ENCODE measurements around the gene RECQL5.

RECQL5 gene

GRCh38 chr17:75666959-75667790, at the start of gene RECQL5, which contains the start of gene SAP30BP:
RECQL5 (minus strand) TSS chr17:75667154; CDS start chr17:75666557, 597 bp downstream.
SAP30BP (plus strand) TSS chr17:75667338; CDS start chr17:75667373, 35 bp downstream.
- Histone ChIP-seq H3K4me1 (ENCODE audit: control insufficient read depth in 2 of 2, insufficient read depth in 2 of 2, low read length in 2 of 2) (peaks cover 15 to 18% of the 10 kb centered on the region in 2 donors), H3K9ac (ENCODE audit: low read depth in 1 of 2, low read length in 2 of 2) (peak within 1 kb of the TSS; percentile 89 to 91), H3K27ac (ENCODE audit: low read depth in 2 of 2, low read length in 2 of 2) (peak within 1 kb of the TSS; percentile 82 to 87)

DNA sequence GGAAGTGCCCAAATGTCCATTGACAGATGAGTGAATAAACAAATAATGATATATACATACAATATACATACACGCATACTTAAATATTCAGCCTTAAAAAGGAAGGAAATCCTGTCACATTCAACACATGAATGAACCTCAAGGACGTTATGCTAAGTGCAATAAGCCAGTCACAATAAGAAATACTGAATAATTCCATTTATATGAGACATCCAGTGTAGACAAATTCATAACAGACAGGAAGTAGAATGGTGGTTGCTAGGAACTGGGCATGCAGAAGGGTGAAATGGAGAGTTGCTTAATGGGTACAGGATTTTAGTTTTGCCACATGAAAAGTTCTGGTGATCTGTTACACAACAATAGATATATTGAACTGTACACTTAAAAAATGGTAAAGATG, 45.5 kb upstream of the RECQL5 start:
- H3K4me1 ChIP-seq (ENCODE audit: control insufficient read depth in 2 of 2, insufficient read depth in 2 of 2, low read length in 2 of 2) = no peaks in the 10 kb centered on the region
- H3K4me3 ChIP-seq (ENCODE audit: low read length in 2 of 2) = no peak overlapping the region
- no peak overlapping the region for H3K9ac ChIP-seq (ENCODE audit: low read depth in 1 of 2, low read length in 2 of 2)
- H3K36me3 ChIP-seq (ENCODE audit: control insufficient read depth in 2 of 2, insufficient read depth in 2 of 2, low read length in 2 of 2) = peaks cover 3 to 11% of the 10 kb centered on the region in 2 donors
- no peaks in the 10 kb centered on the region for H3K27me3 ChIP-seq (ENCODE audit: control insufficient read depth in 2 of 2, insufficient read depth in 2 of 2, low read length in 2 of 2)
- no peak overlapping the region for H3K27ac ChIP-seq (ENCODE audit: low read depth in 2 of 2, low read length in 2 of 2)
- no peaks in the 10 kb centered on the region for H3K9me3 ChIP-seq (ENCODE audit: control insufficient read depth in 2 of 2, low read length in 2 of 2)

More at GRCh38 chr17:75666959-75667790, at the start of gene RECQL5, which contains the start of gene SAP30BP:
- no peaks in the 10 kb centered on the region for H3K9me3 ChIP-seq (ENCODE audit: control insufficient read depth in 2 of 2, low read length in 2 of 2)
- peak within 1 kb of the TSS; percentile 91 to 97 for H3K4me3 ChIP-seq (ENCODE audit: low read length in 2 of 2)
- peaks cover 34 to 36% of the 10 kb centered on the region in 2 donors for H3K36me3 ChIP-seq (ENCODE audit: control insufficient read depth in 2 of 2, insufficient read depth in 2 of 2, low read length in 2 of 2)
- no peaks in the 10 kb centered on the region for H3K27me3 ChIP-seq (ENCODE audit: control insufficient read depth in 2 of 2, insufficient read depth in 2 of 2, low read length in 2 of 2)

GRCh38 chr17:75707079-75707571, 40.2 kb upstream of the RECQL5 start:
- H3K4me1 ChIP-seq (ENCODE audit: control insufficient read depth in 2 of 2, insufficient read depth in 2 of 2, low read length in 2 of 2) = no peaks in the 10 kb centered on the region
- no peaks in the 10 kb centered on the region for H3K9me3 ChIP-seq (ENCODE audit: control insufficient read depth in 2 of 2, low read length in 2 of 2)
- H3K27ac ChIP-seq (ENCODE audit: low read depth in 2 of 2, low read length in 2 of 2) = no peak overlapping the region
- no peaks in the 10 kb centered on the region for H3K27me3 ChIP-seq (ENCODE audit: control insufficient read depth in 2 of 2, insufficient read depth in 2 of 2, low read length in 2 of 2)
- peaks cover 50 to 62% of the 10 kb centered on the region in 2 donors for H3K36me3 ChIP-seq (ENCODE audit: control insufficient read depth in 2 of 2, insufficient read depth in 2 of 2, low read length in 2 of 2)
- H3K9ac ChIP-seq (ENCODE audit: low read depth in 1 of 2, low read length in 2 of 2) = no peak overlapping the region
- no peak overlapping the region for H3K4me3 ChIP-seq (ENCODE audit: low read length in 2 of 2)

GRCh38 chr17:75706042-75706728, 39.2 kb upstream of the RECQL5 start:
- Histone ChIP-seq H3K4me3 (ENCODE audit: low read length in 2 of 2) (no peak overlapping the region), H3K9ac (ENCODE audit: low read depth in 1 of 2, low read length in 2 of 2) (no peak overlapping the region), H3K27me3 (ENCODE audit: control insufficient read depth in 2 of 2, insufficient read depth in 2 of 2, low read length in 2 of 2) (no peaks in the 10 kb centered on the region), H3K4me1 (ENCODE audit: control insufficient read depth in 2 of 2, insufficient read depth in 2 of 2, low read length in 2 of 2) (no peaks in the 10 kb centered on the region), H3K9me3 (ENCODE audit: control insufficient read depth in 2 of 2, low read length in 2 of 2) (no peaks in the 10 kb centered on the region), H3K36me3 (ENCODE audit: control insufficient read depth in 2 of 2, insufficient read depth in 2 of 2, low read length in 2 of 2) (peaks cover 56 to 69% of the 10 kb centered on the region in 2 donors), H3K27ac (ENCODE audit: low read depth in 2 of 2, low read length in 2 of 2) (no peak overlapping the region)

DNA sequence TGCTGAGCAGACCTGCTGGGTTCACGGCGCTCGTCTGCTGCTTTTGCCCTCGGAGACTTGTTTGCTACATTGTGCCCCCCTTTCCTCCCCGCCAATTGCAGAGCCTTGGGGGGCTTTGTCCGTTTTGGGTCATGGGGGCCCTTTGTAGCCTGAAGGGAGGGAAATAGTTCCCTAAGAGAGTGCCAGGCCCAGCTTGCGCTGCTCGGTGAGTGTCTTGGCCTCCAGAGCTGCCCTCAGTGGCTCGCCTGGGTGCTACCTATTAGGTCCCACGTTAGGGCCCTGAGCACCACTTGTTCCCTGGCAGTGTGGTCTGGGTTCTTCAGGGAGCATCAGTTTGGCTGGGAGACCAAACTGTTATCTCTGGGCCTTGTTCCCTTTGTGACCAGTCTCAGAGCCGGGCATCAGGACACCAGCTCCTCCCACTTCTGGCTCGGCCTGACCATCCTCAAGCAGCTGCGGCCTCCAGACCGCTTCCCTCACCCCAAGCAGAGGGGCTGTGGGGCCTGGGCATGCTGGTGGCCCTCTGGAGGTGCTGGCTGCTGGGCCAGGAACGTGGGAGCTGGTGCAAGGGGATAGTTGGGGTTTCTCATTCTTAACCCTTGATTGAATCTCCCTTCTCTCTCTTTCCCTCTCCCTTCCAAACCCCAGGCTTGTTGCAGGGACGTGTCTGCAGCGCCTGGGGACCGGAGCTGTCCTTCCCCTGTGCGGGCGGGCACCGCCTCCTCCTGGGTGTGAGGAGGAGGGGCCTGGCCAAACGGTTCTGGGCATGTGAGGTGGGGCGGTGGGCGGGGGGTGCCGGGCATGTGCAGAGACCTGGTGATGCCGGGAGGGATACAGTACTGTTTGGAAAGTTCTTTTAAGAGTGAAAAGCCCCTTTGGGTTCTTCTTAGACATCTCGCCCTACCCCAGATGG, 38.3 kb upstream of the RECQL5 start:
- Histone ChIP-seq H3K4me3 (ENCODE audit: low read length in 2 of 2) (no peak overlapping the region), H3K4me1 (ENCODE audit: control insufficient read depth in 2 of 2, insufficient read depth in 2 of 2, low read length in 2 of 2) (no peaks in the 10 kb centered on the region), H3K27ac (ENCODE audit: low read depth in 2 of 2, low read length in 2 of 2) (no peak overlapping the region), H3K9me3 (ENCODE audit: control insufficient read depth in 2 of 2, low read length in 2 of 2) (no peaks in the 10 kb centered on the region), H3K27me3 (ENCODE audit: control insufficient read depth in 2 of 2, insufficient read depth in 2 of 2, low read length in 2 of 2) (no peaks in the 10 kb centered on the region), H3K9ac (ENCODE audit: low read depth in 1 of 2, low read length in 2 of 2) (no peak overlapping the region), H3K36me3 (ENCODE audit: control insufficient read depth in 2 of 2, insufficient read depth in 2 of 2, low read length in 2 of 2) (peaks cover 66 to 78% of the 10 kb centered on the region in 2 donors)

- Histone ChIP-seq H3K9me3 (ENCODE audit: control insufficient read depth in 2 of 2, low read length in 2 of 2) (no peaks in the 10 kb centered on the region), H3K36me3 (ENCODE audit: control insufficient read depth in 2 of 2, insufficient read depth in 2 of 2, low read length in 2 of 2) (peaks cover 71 to 87% of the 10 kb centered on the region in 2 donors), H3K27me3 (ENCODE audit: control insufficient read depth in 2 of 2, insufficient read depth in 2 of 2, low read length in 2 of 2) (no peaks in the 10 kb centered on the region), H3K4me1 (ENCODE audit: control insufficient read depth in 2 of 2, insufficient read depth in 2 of 2, low read length in 2 of 2) (peaks cover 4 to 6% of the 10 kb centered on the region in 2 donors), H3K27ac (ENCODE audit: low read depth in 2 of 2, low read length in 2 of 2) (no peak overlapping the region), H3K4me3 (ENCODE audit: low read length in 2 of 2) (no peak overlapping the region), H3K9ac (ENCODE audit: low read depth in 1 of 2, low read length in 2 of 2) (no peak overlapping the region)
These were observed 36.6 kb upstream of the RECQL5 start for GRCh38 chr17:75703591-75703990.

- Histone ChIP-seq H3K4me1 (ENCODE audit: control insufficient read depth in 2 of 2, insufficient read depth in 2 of 2, low read length in 2 of 2) (peaks cover 7 to 9% of the 10 kb centered on the region in 2 donors), H3K9ac (ENCODE audit: low read depth in 1 of 2, low read length in 2 of 2) (no peak overlapping the region), H3K27ac (ENCODE audit: low read depth in 2 of 2, low read length in 2 of 2) (no peak overlapping the region), H3K36me3 (ENCODE audit: control insufficient read depth in 2 of 2, insufficient read depth in 2 of 2, low read length in 2 of 2) (peaks cover 71 to 83% of the 10 kb centered on the region in 2 donors), H3K9me3 (ENCODE audit: control insufficient read depth in 2 of 2, low read length in 2 of 2) (no peaks in the 10 kb centered on the region), H3K4me3 (ENCODE audit: low read length in 2 of 2) (no peak overlapping the region), H3K27me3 (ENCODE audit: control insufficient read depth in 2 of 2, insufficient read depth in 2 of 2, low read length in 2 of 2) (no peaks in the 10 kb centered on the region)
These were observed 36.2 kb upstream of the RECQL5 start for GRCh38 chr17:75703191-75703590.

- Histone ChIP-seq H3K4me3 (ENCODE audit: low read length in 2 of 2) (no peak overlapping the region), H3K27ac (ENCODE audit: low read depth in 2 of 2, low read length in 2 of 2) (peak overlapping the region; percentile 38 to 48), H3K36me3 (ENCODE audit: control insufficient read depth in 2 of 2, insufficient read depth in 2 of 2, low read length in 2 of 2) (peaks cover 57 to 65% of the 10 kb centered on the region in 2 donors), H3K9me3 (ENCODE audit: control insufficient read depth in 2 of 2, low read length in 2 of 2) (no peaks in the 10 kb centered on the region), H3K4me1 (ENCODE audit: control insufficient read depth in 2 of 2, insufficient read depth in 2 of 2, low read length in 2 of 2) (peaks cover 23 to 25% of the 10 kb centered on the region in 2 donors), H3K27me3 (ENCODE audit: control insufficient read depth in 2 of 2, insufficient read depth in 2 of 2, low read length in 2 of 2) (no peaks in the 10 kb centered on the region), H3K9ac (ENCODE audit: low read depth in 1 of 2, low read length in 2 of 2) (no peak overlapping the region)
These were observed 34.3 kb upstream of the RECQL5 start for GRCh38 chr17:75701288-75701687.

DNA sequence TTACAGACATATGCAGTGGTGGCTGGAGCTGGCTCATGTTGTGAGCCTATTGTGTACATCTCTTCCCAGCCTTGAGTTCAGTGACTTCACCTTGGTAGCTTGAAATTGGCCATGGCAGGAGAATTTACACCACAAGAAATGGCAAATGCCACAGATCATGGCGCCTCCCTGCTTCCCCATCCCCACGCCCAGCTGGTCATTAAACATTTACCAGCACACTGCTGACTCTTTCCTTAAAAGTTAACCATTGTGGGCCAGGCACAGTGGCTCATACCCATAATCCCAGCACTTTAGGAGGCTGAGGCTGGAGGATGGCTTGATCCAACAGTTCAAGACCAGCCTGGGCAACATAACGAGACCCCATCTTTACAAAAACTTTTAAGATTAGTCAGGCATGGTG, 31.7 kb upstream of the RECQL5 start:
- no peak overlapping the region for H3K4me3 ChIP-seq (ENCODE audit: low read length in 2 of 2)
- no peaks in the 10 kb centered on the region for H3K9me3 ChIP-seq (ENCODE audit: control insufficient read depth in 2 of 2, low read length in 2 of 2)
- H3K27me3 ChIP-seq (ENCODE audit: control insufficient read depth in 2 of 2, insufficient read depth in 2 of 2, low read length in 2 of 2) = no peaks in the 10 kb centered on the region
- H3K9ac ChIP-seq (ENCODE audit: low read depth in 1 of 2, low read length in 2 of 2) = no peak overlapping the region
- peak overlapping the region; percentile 93 to 95 for H3K27ac ChIP-seq (ENCODE audit: low read depth in 2 of 2, low read length in 2 of 2)
- peaks cover 40 to 59% of the 10 kb centered on the region in 2 donors for H3K36me3 ChIP-seq (ENCODE audit: control insufficient read depth in 2 of 2, insufficient read depth in 2 of 2, low read length in 2 of 2)
- H3K4me1 ChIP-seq (ENCODE audit: control insufficient read depth in 2 of 2, insufficient read depth in 2 of 2, low read length in 2 of 2) = peaks cover 32 to 40% of the 10 kb centered on the region in 2 donors

Data from mucosa of rectum (tissue), 2 donors.